WTC11 (cell line): ENCODE data around the gene KIAA0408. TPM values are rescaled to one million over a fixed set of nuclear protein-coding genes. Genes with fewer than 3 reads are reported as not detected.

ENCODE experiments used
- ATAC-seq: fragments of 200-7000 bp; cut with Tn5 transposase; 2 replicates; pipeline ENCODE4 v1.10.0; 2021; ENCODE audit warnings: mild to moderate bottlenecking, moderate library complexity
- CTCF ChIA-PET: fragments of 300-600 bp; sonication (Branson Sonifier 250); formaldehyde crosslinking; loops from one replicate; lab custom pipeline; 2021; ENCODE audit warnings: antibody characterized with exemption; lab: Charles Lee
- POLR2A ChIA-PET: fragments of 350-600 bp; sonication (Branson Sonifier 250); formaldehyde crosslinking; loops from one replicate; lab custom pipeline; 2021; ENCODE audit warnings: antibody characterized with exemption; lab: Charles Lee
- DNase-seq: peaks from one replicate; pipeline ENCODE4 v3.0.0; 2021; ENCODE audit warnings: low spot score
- H3K27ac Mint-ChIP-seq: 2 replicates; pipeline ENCODE4 v1.8.0; 2021; ENCODE audit warnings: mixed read lengths
- H3K27me3 Mint-ChIP-seq: 2 replicates; pipeline ENCODE4 v1.8.0; 2021; ENCODE audit warnings: low read depth, mild to moderate bottlenecking, moderate library complexity, mixed read lengths
- H3K36me3 Mint-ChIP-seq: 2 replicates; pipeline ENCODE4 v1.8.0; 2021; ENCODE audit warnings: mixed read lengths
- H3K4me1 Mint-ChIP-seq: 2 replicates; pipeline ENCODE4 v1.8.0; 2022; ENCODE audit warnings: mixed read lengths
- H3K4me3 Mint-ChIP-seq: 2 replicates; pipeline ENCODE4 v1.8.0; 2021; ENCODE audit warnings: mild to moderate bottlenecking, moderate library complexity, mixed read lengths
- H3K9me3 Mint-ChIP-seq: 2 replicates; pipeline ENCODE4 v1.8.0; 2021; ENCODE audit warnings: mixed read lengths
- AR ChIP-seq: fragments of 250-450 bp; sonication (Bioruptor Pico); IDR thresholded peaks from 2 replicates; pipeline ENCODE4 v1.9.0; 2021; ENCODE audit warnings: mild to moderate bottlenecking
- CBFB ChIP-seq: sonication (generic); formaldehyde crosslinking; IDR thresholded peaks from 2 replicates; pipeline ENCODE4 v1.8.1; 2022; ENCODE audit warnings: mild to moderate bottlenecking, low read depth, missing genetic modification reagents
- E2F1 ChIP-seq: sonication (generic); formaldehyde crosslinking; IDR thresholded peaks from 2 replicates; pipeline ENCODE4 v1.8.0; 2022; ENCODE audit warnings: mild to moderate bottlenecking, missing genetic modification reagents
- ERG ChIP-seq: fragments of 250-450 bp; sonication (Bioruptor Pico); IDR thresholded peaks from 2 replicates; pipeline ENCODE4 v1.8.0; 2021; ENCODE audit warnings: mild to moderate bottlenecking
- ESRRA ChIP-seq: sonication (generic); formaldehyde crosslinking; IDR thresholded peaks from 2 replicates; pipeline ENCODE4 v1.8.1; 2022; ENCODE audit warnings: mild to moderate bottlenecking, missing genetic modification reagents, borderline replicate concordance
- FOXK1 ChIP-seq: sonication (generic); formaldehyde crosslinking; IDR thresholded peaks from 2 replicates; pipeline ENCODE4 v1.8.0; 2022; ENCODE audit warnings: mild to moderate bottlenecking, moderate library complexity, missing genetic modification reagents
- FOXP4 ChIP-seq: sonication (generic); formaldehyde crosslinking; IDR thresholded peaks from 2 replicates; pipeline ENCODE4 v1.8.0; 2022; ENCODE audit warnings: mild to moderate bottlenecking, missing genetic modification reagents
- GABPB1 ChIP-seq: sonication (generic); formaldehyde crosslinking; IDR thresholded peaks from 2 replicates; pipeline ENCODE4 v1.8.1; 2023; ENCODE audit warnings: mild to moderate bottlenecking, missing genetic modification reagents
- IRF1 ChIP-seq: sonication (generic); formaldehyde crosslinking; IDR thresholded peaks from 2 replicates; pipeline ENCODE4 v1.8.0; 2023; ENCODE audit warnings: missing genetic modification reagents
- IRF2 ChIP-seq: sonication (generic); formaldehyde crosslinking; IDR thresholded peaks from 2 replicates; pipeline ENCODE4 v1.8.0; 2022; ENCODE audit warnings: low read depth, missing genetic modification reagents, borderline replicate concordance
- NFATC4 ChIP-seq: fragments of 250-450 bp; sonication (Bioruptor Pico); IDR thresholded peaks from 2 replicates; pipeline ENCODE4 v1.9.0; 2021; ENCODE audit warnings: mild to moderate bottlenecking
- TCF7 ChIP-seq: sonication (generic); formaldehyde crosslinking; IDR thresholded peaks from 2 replicates; pipeline ENCODE4 v1.8.0; 2022; ENCODE audit warnings: mild to moderate bottlenecking, low read depth, missing genetic modification reagents, moderate library complexity
- TP53 ChIP-seq: sonication (generic); formaldehyde crosslinking; IDR thresholded peaks from 2 replicates; pipeline ENCODE4 v1.8.1; 2023; ENCODE audit warnings: mild to moderate bottlenecking, missing genetic modification reagents
- ZNF121 ChIP-seq: sonication (generic); formaldehyde crosslinking; IDR thresholded peaks from 2 replicates; pipeline ENCODE4 v1.8.0; 2023; ENCODE audit warnings: missing genetic modification reagents
- ZNF219 ChIP-seq: sonication (generic); formaldehyde crosslinking; IDR thresholded peaks from 2 replicates; pipeline ENCODE4 v1.8.0; 2023; ENCODE audit warnings: missing genetic modification reagents, mild to moderate bottlenecking, borderline replicate concordance
- ZNF263 ChIP-seq: sonication (generic); formaldehyde crosslinking; IDR thresholded peaks from 2 replicates; pipeline ENCODE4 v1.8.1; 2022; ENCODE audit warnings: low read depth, mild to moderate bottlenecking, moderate library complexity, missing genetic modification reagents
- ZNF423 ChIP-seq: fragments of 250-450 bp; sonication (Bioruptor Pico); IDR thresholded peaks from 2 replicates; pipeline ENCODE4 v2.1.2; 2022; ENCODE audit warnings: mild to moderate bottlenecking, moderate library complexity
- total RNA-seq: library from RNA; stranded (reverse); gene quantifications from 3 replicates; pipeline ENCODE4 v1.2.3, GENCODE V29; 2021
- TF ChIP-seq, protein P1 (sequence below): sonication (generic); formaldehyde crosslinking; conservative IDR thresholded peaks from 2 replicates; pipeline ENCODE4 v1.8.1; 2023; ENCODE audit warnings: mild to moderate bottlenecking, low read depth, missing genetic modification reagents, moderate library complexity
- TF ChIP-seq, protein P2 (sequence below): fragments of 250-450 bp; sonication (Bioruptor Pico); IDR thresholded peaks from 2 replicates; pipeline ENCODE4 v1.9.0; 2021; ENCODE audit warnings: mild to moderate bottlenecking, borderline replicate concordance

The KIAA0408 gene
- total RNA-seq, 1 experiment from 2014 or later = 12.2 TPM

DNA sequence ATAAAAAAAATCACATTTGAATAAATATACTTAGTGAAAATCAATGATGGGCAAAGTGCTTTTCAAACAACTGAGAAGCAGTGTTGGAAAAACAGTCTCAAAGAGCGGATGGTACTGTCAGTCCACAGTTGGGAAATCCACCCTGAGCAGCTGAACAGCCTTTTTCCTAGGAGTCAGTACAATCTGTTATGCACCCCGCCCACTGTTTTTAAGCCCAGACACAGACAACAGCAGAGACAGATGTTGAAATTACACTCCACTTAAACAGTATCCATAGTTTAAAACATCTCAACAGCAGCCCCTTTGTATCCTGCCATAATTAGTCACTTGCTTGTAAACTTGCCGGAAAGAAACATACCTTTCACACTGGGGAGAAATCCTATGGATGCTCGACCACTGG, 372 bp downstream of the KIAA0408 start (continued):
- TF ChIP-seq AR (CRISPR knock-in tag) (no peak), FOXP4 (CRISPR knock-in tag) (no peak), ZNF219 (CRISPR knock-in tag) (no peak), ERG (CRISPR knock-in tag) (no peak), CBFB (CRISPR knock-in tag) (no peak), ESRRA (no peak), GABPB1 (CRISPR knock-in tag) (no peak), ZNF423 (CRISPR knock-in tag) (no peak)

DNA sequence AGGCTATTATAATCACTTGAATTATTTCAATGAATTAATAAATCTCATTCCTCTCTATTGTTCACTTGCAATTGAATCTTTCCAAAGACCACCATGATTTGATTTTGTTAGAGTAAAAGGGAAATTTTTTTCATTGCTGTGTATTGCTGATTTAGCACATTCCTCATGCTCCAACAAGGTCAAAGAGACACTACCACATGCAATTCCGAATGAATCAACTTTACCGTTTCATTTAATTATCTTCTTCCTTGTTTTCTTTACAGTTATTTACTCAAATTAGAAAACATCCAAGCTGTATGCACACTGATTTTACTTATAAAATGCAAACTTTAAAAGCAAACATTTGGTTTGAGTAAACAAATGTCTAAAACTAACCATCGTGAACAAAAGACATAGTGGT, 967 bp downstream of the KIAA0408 start:
- H3K27ac Mint-ChIP-seq = no peak overlapping the region; the same call in 1 of the 2 replicates
- no peak overlapping the region for H3K4me3 Mint-ChIP-seq
- H3K4me1 Mint-ChIP-seq = peaks cover 51% of the 10 kb centered on the region
- ChIA-PET CTCF (interaction anchor here (0.6 to 4.6 kb wide), 3 partner anchors 57 to 91 kb away, joined by 4 to 55 read pairs (median 6); no protein-coding TSS in a partner anchor), POLR2A (no interaction called here)
- ATAC-seq (no peak), DNase-seq (no peak)
- no peaks in the 10 kb centered on the region for H3K27me3 Mint-ChIP-seq
- H3K9me3 Mint-ChIP-seq = no peaks in the 10 kb centered on the region
- no peaks in the 10 kb centered on the region for H3K36me3 Mint-ChIP-seq
- TF ChIP-seq TCF7 (CRISPR knock-in tag) = no peak
- TF ChIP-seq ZNF121 (CRISPR knock-in tag) = no peak
- TF ChIP-seq FOXK1 = no peak
- no peak for TF ChIP-seq IRF2 (CRISPR knock-in tag)
- TF ChIP-seq, protein P1, sequence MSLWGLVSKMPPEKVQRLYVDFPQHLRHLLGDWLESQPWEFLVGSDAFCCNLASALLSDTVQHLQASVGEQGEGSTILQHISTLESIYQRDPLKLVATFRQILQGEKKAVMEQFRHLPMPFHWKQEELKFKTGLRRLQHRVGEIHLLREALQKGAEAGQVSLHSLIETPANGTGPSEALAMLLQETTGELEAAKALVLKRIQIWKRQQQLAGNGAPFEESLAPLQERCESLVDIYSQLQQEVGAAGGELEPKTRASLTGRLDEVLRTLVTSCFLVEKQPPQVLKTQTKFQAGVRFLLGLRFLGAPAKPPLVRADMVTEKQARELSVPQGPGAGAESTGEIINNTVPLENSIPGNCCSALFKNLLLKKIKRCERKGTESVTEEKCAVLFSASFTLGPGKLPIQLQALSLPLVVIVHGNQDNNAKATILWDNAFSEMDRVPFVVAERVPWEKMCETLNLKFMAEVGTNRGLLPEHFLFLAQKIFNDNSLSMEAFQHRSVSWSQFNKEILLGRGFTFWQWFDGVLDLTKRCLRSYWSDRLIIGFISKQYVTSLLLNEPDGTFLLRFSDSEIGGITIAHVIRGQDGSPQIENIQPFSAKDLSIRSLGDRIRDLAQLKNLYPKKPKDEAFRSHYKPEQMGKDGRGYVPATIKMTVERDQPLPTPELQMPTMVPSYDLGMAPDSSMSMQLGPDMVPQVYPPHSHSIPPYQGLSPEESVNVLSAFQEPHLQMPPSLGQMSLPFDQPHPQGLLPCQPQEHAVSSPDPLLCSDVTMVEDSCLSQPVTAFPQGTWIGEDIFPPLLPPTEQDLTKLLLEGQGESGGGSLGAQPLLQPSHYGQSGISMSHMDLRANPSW = no peak
- no peak for TF ChIP-seq IRF1 (CRISPR knock-in tag)
- TF ChIP-seq E2F1 (CRISPR knock-in tag) = no peak
- TF ChIP-seq GABPB1 (CRISPR knock-in tag) = no peak
- no peak for TF ChIP-seq ZNF263 (CRISPR knock-in tag)
- TF ChIP-seq NFATC4 (CRISPR knock-in tag) = no peak
- TF ChIP-seq FOXP4 (CRISPR knock-in tag) = no peak
- no peak for TF ChIP-seq TP53
- TF ChIP-seq, protein P2, sequence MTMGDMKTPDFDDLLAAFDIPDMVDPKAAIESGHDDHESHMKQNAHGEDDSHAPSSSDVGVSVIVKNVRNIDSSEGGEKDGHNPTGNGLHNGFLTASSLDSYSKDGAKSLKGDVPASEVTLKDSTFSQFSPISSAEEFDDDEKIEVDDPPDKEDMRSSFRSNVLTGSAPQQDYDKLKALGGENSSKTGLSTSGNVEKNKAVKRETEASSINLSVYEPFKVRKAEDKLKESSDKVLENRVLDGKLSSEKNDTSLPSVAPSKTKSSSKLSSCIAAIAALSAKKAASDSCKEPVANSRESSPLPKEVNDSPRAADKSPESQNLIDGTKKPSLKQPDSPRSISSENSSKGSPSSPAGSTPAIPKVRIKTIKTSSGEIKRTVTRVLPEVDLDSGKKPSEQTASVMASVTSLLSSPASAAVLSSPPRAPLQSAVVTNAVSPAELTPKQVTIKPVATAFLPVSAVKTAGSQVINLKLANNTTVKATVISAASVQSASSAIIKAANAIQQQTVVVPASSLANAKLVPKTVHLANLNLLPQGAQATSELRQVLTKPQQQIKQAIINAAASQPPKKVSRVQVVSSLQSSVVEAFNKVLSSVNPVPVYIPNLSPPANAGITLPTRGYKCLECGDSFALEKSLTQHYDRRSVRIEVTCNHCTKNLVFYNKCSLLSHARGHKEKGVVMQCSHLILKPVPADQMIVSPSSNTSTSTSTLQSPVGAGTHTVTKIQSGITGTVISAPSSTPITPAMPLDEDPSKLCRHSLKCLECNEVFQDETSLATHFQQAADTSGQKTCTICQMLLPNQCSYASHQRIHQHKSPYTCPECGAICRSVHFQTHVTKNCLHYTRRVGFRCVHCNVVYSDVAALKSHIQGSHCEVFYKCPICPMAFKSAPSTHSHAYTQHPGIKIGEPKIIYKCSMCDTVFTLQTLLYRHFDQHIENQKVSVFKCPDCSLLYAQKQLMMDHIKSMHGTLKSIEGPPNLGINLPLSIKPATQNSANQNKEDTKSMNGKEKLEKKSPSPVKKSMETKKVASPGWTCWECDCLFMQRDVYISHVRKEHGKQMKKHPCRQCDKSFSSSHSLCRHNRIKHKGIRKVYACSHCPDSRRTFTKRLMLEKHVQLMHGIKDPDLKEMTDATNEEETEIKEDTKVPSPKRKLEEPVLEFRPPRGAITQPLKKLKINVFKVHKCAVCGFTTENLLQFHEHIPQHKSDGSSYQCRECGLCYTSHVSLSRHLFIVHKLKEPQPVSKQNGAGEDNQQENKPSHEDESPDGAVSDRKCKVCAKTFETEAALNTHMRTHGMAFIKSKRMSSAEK (CRISPR knock-in tag) = no peak
